K562 (cell line): ENCODE data around the gene C6orf62. TPM values are rescaled to one million over a fixed set of nuclear protein-coding genes. Genes with fewer than 3 reads are reported as not detected.

Source experiments
- NCOA1 ChIP-seq: fragments of 450-650 bp; IDR thresholded peaks from 2 replicates; pipeline ENCODE4 v1.6.1; 2016; ENCODE audit warnings: low read depth
- TAF9B ChIP-seq: fragments of 450-650 bp; IDR thresholded peaks from 2 replicates; pipeline ENCODE4 v1.6.1; 2018; ENCODE audit warnings: mild to moderate bottlenecking; ENCODE audit not compliant: partially characterized antibody
- polyA plus RNA-seq, 8 experiments: library from polyadenylated mRNA; depleted of rRNA in 4 of 8; stranded (reverse) in 5 of 8; unstranded in 3 of 8; fragments of >200 nt; fragmentation: Nextera tagmentation in 2 of 8; fragmentation: Illumina TruSeq in 1 of 8; extraction: Ambion mirVana in 2 of 8; extraction: Trizol in 1 of 8; gene quantifications; 2 replicates each; pipeline versions ENCODE4 v1.2.1 to v1.2.3, GENCODE V29; 2011 to 2014; ENCODE audit warnings: inconsistent platforms in 1 of 8, missing spikeins in 1 of 8
- total RNA-seq, 7 experiments: library from RNA; depleted of rRNA in 6 of 7; stranded (reverse); fragments of >200 nt in 6 of 7; fragmentation: Illumina TruSeq in 2 of 7; extraction: Trizol in 2 of 7; gene quantifications; 2 replicates each; pipeline versions ENCODE4 v1.2.1 to v1.2.3, GENCODE V29; 2011 to 2021; ENCODE audit warnings: low replicate concordance in 1 of 7
- TF ChIP-seq, protein P1 (sequence below): fragments of 250-450 bp; sonication (Bioruptor Pico); IDR thresholded peaks from 2 replicates; pipeline ENCODE4 v1.4.0; 2020
- TF ChIP-seq, protein P2 (sequence below), 2 experiments: fragments of 450-650 bp; conservative IDR thresholded peaks; 2 replicates each; pipeline ENCODE4 v1.6.1; 2017; ENCODE audit warnings: mild to moderate bottlenecking in 2 of 2, moderate library complexity in 2 of 2
- TF ChIP-seq, protein P3 (sequence below): fragments of 250-450 bp; sonication (Bioruptor Pico); IDR thresholded peaks from 2 replicates; pipeline ENCODE4 v1.5.0; 2022; ENCODE audit warnings: mild to moderate bottlenecking
- TF ChIP-seq, protein P4 (sequence below), 2 experiments: fragments of 450-650 bp in 1 of 2; sonication (generic) in 1 of 2; formaldehyde crosslinking in 1 of 2; IDR thresholded peaks; 2 replicates each; pipeline versions ENCODE4 v1.7.1 to v1.9.0; 2016 to 2022; ENCODE audit warnings: inconsistent platforms in 1 of 2, mild to moderate bottlenecking in 1 of 2, missing genetic modification reagents in 1 of 2

C6orf62 gene
- total and polyA plus RNA-seq, 9 of the 15 experiments (the other 6 are each of a cell fraction or from before 2014, with no cell fraction given): 48.5 to 579 (median 111) TPM

DNA sequence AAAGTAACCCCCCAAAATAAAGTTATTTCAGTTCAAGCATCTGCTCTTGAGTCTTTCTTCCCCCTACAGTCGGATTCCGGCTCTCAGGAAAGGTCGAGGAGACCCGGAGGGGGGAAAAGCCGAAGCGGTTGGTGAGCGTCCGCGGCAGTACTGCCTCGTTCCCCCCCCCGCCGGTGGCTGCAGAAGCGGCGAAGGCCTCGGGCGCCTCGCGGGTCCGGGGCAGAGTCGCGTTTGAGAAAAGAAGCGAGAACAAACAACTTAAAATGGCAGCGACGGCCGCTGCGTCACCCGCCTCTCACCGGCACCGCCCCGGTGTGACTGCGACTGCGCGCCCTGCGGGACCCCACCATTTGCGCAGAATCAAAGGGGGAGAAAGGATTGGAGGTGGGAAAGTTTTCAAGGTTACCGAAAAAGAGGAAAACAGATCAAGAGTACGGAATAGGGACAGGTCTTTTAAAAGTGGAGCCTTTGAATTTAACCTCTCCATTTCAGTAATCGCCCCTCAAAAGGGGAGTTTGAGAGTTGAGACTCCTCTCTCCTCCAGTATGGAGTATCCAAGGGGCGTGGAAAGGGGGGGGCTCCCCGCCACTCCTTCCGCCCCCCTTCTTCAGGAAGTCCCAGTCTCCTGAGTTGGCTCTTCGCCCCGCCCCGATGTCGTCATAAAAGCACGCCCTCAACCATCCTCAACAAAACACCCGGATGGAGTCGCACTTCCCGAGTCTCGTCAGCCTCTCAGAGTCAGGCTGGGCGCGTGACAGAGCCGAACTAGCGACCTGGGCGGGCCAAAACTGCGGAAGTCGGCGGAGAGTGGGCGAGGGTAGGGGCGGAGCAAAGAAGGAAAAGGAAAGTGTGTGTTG, 1.9 kb upstream of the C6orf62 start (continued):
- TF ChIP-seq, protein P1, sequence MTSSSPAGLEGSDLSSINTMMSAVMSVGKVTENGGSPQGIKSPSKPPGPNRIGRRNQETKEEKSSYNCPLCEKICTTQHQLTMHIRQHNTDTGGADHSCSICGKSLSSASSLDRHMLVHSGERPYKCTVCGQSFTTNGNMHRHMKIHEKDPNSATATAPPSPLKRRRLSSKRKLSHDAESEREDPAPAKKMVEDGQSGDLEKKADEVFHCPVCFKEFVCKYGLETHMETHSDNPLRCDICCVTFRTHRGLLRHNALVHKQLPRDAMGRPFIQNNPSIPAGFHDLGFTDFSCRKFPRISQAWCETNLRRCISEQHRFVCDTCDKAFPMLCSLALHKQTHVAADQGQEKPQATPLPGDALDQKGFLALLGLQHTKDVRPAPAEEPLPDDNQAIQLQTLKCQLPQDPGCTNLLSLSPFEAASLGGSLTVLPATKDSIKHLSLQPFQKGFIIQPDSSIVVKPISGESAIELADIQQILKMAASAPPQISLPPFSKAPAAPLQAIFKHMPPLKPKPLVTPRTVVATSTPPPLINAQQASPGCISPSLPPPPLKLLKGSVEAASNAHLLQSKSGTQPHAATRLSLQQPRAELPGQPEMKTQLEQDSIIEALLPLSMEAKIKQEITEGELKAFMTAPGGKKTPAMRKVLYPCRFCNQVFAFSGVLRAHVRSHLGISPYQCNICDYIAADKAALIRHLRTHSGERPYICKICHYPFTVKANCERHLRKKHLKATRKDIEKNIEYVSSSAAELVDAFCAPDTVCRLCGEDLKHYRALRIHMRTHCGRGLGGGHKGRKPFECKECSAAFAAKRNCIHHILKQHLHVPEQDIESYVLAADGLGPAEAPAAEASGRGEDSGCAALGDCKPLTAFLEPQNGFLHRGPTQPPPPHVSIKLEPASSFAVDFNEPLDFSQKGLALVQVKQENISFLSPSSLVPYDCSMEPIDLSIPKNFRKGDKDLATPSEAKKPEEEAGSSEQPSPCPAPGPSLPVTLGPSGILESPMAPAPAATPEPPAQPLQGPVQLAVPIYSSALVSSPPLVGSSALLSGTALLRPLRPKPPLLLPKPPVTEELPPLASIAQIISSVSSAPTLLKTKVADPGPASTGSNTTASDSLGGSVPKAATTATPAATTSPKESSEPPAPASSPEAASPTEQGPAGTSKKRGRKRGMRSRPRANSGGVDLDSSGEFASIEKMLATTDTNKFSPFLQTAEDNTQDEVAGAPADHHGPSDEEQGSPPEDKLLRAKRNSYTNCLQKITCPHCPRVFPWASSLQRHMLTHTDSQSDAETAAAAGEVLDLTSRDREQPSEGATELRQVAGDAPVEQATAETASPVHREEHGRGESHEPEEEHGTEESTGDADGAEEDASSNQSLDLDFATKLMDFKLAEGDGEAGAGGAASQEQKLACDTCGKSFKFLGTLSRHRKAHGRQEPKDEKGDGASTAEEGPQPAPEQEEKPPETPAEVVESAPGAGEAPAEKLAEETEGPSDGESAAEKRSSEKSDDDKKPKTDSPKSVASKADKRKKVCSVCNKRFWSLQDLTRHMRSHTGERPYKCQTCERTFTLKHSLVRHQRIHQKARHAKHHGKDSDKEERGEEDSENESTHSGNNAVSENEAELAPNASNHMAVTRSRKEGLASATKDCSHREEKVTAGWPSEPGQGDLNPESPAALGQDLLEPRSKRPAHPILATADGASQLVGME (CRISPR knock-in tag): no peak
- TF ChIP-seq, protein P2, sequence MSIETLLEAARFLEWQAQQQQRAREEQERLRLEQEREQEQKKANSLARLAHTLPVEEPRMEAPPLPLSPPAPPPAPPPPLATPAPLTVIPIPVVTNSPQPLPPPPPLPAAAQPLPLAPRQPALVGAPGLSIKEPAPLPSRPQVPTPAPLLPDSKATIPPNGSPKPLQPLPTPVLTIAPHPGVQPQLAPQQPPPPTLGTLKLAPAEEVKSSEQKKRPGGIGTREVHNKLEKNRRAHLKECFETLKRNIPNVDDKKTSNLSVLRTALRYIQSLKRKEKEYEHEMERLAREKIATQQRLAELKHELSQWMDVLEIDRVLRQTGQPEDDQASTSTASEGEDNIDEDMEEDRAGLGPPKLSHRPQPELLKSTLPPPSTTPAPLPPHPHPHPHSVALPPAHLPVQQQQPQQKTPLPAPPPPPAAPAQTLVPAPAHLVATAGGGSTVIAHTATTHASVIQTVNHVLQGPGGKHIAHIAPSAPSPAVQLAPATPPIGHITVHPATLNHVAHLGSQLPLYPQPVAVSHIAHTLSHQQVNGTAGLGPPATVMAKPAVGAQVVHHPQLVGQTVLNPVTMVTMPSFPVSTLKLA (conservative IDR thresholded peaks at IDR 0.05): no peak; a peak in 1 of 4 replicates
- no peak; the same call in 1 of the 2 replicates for TF ChIP-seq NCOA1
- TF ChIP-seq, protein P3, sequence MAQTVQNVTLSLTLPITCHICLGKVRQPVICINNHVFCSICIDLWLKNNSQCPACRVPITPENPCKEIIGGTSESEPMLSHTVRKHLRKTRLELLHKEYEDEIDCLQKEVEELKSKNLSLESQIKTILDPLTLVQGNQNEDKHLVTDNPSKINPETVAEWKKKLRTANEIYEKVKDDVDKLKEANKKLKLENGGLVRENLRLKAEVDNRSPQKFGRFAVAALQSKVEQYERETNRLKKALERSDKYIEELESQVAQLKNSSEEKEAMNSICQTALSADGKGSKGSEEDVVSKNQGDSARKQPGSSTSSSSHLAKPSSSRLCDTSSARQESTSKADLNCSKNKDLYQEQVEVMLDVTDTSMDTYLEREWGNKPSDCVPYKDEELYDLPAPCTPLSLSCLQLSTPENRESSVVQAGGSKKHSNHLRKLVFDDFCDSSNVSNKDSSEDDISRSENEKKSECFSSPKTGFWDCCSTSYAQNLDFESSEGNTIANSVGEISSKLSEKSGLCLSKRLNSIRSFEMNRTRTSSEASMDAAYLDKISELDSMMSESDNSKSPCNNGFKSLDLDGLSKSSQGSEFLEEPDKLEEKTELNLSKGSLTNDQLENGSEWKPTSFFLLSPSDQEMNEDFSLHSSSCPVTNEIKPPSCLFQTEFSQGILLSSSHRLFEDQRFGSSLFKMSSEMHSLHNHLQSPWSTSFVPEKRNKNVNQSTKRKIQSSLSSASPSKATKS (CRISPR knock-in tag): no peak
- TF ChIP-seq, protein P4, sequence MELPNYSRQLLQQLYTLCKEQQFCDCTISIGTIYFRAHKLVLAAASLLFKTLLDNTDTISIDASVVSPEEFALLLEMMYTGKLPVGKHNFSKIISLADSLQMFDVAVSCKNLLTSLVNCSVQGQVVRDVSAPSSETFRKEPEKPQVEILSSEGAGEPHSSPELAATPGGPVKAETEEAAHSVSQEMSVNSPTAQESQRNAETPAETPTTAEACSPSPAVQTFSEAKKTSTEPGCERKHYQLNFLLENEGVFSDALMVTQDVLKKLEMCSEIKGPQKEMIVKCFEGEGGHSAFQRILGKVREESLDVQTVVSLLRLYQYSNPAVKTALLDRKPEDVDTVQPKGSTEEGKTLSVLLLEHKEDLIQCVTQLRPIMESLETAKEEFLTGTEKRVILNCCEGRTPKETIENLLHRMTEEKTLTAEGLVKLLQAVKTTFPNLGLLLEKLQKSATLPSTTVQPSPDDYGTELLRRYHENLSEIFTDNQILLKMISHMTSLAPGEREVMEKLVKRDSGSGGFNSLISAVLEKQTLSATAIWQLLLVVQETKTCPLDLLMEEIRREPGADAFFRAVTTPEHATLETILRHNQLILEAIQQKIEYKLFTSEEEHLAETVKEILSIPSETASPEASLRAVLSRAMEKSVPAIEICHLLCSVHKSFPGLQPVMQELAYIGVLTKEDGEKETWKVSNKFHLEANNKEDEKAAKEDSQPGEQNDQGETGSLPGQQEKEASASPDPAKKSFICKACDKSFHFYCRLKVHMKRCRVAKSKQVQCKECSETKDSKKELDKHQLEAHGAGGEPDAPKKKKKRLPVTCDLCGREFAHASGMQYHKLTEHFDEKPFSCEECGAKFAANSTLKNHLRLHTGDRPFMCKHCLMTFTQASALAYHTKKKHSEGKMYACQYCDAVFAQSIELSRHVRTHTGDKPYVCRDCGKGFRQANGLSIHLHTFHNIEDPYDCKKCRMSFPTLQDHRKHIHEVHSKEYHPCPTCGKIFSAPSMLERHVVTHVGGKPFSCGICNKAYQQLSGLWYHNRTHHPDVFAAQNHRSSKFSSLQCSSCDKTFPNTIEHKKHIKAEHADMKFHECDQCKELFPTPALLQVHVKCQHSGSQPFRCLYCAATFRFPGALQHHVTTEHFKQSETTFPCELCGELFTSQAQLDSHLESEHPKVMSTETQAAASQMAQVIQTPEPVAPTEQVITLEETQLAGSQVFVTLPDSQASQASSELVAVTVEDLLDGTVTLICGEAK (IDR thresholded peaks at IDR 0.05): peak; percentile 81
- TF ChIP-seq, protein P4 (CRISPR knock-in tag; IDR thresholded peaks at IDR 0.05): no peak
- peak; percentile 94 for TF ChIP-seq TAF9B
